Measurements from ENCODE around the gene CD8B.
A peak's percentile ranks its signal among the peaks of the same experiment; 100 is the strongest.
"Not testable (repeated sequence)": the region's sequence is repeated elsewhere in the genome, so short reads cannot be mapped to it uniquely, and the experiment has no call there.

Gene CD8B

DNA sequence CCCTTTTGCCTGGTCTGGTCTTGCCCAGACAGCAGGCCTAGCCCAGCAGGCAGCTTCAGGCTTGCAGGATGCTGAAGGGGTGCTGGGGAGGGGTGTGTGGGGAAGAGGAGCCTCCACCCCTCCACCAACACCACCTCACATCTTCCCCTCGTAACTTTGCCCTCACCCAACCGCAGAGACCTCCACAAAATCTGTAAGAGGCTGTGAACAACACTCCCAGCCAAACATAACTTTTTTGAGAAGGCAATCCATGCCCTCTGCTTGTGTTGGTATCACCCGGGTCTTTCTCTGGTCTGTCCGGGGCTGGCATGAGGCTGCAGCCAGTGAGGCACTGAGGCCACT lies 26.2 kb downstream of the CD8B start:
- FAIRE-seq: not testable (repeated sequence)

- FAIRE-seq: no peak
Measured at GRCh38 chr2:86833315-86833714, 28.4 kb downstream of the CD8B start.

DNA sequence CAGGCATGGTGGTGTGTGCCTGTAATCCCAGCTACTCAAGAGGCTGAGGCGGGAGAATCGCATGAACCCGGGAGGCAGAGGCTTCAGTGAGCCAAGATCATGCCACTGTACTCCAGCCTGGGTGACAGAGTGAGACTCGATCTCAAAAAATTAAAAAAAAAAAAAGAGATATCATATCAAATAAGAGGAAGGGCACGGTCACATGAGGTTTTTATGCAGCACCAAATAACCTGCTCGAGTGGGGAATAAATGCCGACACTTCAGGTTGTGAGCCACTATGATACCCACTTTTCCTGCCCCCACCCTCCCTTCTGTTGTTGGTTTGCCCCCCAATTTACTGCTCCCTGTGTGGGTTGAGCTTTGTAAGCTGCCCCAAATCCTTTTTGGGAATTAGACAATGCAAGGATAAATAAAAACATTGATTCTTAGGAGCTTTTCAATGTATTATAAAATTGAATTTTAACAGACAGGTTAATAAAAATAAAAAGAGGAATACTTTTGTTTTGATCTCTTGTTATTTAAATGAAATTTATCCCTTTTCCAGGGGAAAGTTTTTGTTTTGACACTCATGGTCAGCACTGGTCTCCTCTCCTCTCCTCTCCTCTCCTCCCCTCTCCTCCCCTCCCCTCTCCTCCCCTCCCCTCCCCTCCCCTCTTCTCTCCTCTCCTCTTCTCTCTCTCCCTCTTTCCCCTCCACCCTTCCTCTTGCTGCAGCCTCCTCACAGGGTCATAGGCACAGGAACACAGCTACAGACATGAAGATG lies 29.2 kb downstream of the CD8B start:
- no peak for FAIRE-seq

- FAIRE-seq: no peak
Measured at GRCh38 chr2:86831537-86831936, 30.1 kb downstream of the CD8B start.

- FAIRE-seq: no peak
Measured at GRCh38 chr2:86826951-86827350, 34.7 kb downstream of the CD8B start.

DNA sequence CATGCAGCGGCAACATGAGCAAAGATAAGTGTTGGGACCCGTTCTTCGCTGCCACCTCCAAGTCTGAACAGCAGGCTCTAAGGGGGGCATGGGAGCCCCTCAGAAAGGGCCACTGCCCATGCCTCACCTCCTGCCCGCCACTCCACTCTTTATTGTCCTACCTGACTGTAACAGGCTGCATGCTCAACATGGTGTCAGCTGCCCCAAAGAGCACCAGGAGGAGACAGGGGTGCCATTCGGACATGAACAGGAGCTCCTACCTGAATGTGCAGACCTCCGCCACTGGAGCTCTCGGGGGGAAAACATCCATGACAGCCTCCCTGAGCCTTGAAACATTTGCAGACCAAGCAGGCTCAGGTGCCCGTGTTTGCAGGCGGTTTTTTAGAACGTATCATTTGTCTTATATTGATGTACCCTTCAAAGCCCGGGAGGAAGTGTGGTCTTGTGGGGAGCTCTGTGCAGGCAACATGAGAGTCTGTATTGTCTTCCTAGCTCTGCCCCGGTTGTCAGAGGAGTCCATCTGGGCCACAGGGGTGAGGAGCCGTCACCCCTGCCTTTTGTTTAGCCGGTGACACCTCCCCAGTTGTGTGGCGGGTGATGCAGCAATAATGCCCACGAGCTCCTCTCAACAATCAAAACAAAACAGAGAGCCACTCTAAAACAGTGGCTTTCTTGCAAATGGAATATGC lies 35.8 kb downstream of the CD8B start:
- FAIRE-seq: no peak

DNA sequence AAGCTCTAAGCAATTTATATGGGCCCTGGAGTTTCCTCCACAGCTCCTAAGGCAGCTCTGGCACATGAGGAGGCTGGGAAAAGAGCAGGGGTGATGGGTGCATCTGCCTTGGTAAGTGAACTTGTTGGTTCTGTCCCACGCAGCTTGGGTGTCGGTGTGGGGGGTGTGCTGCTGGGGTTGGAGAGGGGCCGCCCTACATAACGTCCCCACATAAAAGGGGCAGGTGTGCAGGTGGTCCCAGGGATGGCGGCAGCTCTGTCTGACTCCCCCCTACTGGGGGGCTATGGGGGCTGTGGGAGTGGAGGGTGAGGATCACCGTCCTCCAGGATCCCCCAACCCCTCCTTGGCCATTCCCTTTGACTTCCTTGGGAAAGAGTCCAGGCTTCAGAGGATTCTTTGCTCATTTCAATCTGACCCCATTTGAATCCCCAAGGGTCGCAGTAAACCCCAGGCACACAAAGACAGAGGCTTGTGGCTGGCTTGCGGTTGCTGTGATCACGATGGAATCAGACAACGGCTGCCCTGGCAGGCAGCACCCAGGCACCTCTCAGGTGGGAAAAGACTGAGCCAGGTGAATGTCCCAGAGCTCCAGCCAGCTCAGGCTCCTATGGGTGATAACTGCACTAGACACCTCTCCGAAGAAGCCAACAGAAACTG lies 36.5 kb downstream of the CD8B start:
- FAIRE-seq: no peak

GRCh38 chr2:86822668-86823345 lies 38.9 kb downstream of the CD8B start:
- no peak for FAIRE-seq

DNA sequence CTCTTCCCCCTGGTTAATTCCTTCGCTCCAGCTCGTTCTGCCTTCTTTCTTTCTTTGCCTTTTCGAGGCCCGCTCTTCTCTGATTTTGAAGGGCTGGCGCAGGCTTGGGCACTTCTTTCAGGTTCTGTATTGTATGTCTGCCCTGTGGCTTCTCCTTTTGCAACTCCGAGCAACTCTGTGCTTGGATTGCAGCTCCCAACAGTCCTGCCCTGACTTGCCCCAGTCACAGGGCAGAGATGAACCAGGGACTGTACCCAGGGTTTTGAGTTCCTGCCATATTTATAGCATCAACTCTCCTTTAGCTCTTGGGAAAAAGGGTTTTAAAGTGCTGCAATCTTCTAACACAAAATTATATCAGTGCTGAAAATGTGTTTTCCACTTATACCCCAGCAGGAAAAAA lies 39.8 kb downstream of the CD8B start:
- no peak for FAIRE-seq

DNA sequence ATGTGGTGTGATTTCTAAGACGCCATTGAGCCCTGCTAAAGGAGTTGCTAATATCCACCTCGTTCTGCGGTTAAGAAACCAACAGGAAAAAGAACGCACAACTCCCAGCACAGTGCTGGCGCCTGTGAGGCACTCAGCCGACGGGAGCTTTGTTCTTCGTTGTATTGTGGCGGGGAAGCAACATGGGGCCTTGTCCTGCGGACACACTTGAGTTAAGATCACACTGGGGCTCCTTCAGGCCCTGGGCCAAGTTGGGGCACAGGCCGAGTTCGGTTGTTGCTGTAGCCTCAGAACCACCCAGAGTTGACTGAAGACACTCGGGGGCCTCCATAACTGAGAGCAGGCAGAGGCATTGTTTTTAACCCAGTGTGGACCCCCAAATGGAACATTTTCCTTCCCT lies 40.4 kb downstream of the CD8B start:
- no peak for FAIRE-seq

- no peak for FAIRE-seq
Measured at GRCh38 chr2:86818957-86819356, 42.7 kb downstream of the CD8B start.

- no peak for FAIRE-seq
Measured at GRCh38 chr2:86818114-86818801, 43.4 kb downstream of the CD8B start.

- no peak for FAIRE-seq
Measured at GRCh38 chr2:86815611-86816010, 46.1 kb downstream of the CD8B start.

GRCh38 chr2:86809481-86810121 lies 52.1 kb downstream of the CD8B start:
- FAIRE-seq: no peak

DNA sequence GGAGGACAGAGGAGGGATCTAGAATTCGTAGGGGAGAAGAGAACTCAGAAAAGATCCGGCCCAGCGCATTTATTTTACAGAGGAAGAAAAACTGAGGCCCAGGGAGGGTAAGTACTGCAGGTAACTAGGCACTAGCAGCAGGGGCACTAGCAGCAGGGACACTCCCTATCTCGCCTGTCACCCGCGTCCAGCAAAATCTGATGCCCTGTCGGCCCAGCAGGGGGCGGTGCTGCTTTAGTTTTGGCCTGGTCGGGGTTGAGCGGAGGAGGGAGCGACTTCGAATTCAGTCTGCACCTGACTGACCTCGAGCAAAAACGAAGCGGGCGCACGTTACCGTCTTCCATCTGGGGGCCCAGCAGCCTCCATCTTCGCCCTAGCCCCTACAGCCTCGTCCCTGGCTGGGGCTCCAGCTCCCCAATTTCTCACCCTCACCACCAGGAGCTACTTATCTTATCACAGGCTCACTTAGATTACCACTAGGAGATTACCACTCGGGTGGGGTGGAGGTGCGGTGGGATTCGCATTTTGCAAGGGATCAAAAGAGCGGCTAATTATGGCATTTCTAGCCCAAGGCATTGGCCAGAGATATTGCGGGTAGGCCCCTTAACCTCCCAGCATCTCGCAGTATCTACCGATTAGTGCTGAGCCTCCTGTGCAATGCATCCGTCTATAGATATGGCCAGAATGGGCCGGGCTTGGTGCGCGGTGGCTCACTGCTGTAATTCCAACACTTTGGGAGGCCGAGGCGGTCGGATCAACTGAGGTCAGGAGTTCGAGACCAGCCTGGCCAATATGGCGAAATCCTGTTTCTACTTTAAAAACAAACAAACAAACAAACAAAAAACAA lies 53.1 kb downstream of the CD8B start:
- peak; percentile 64 for FAIRE-seq

- no peak for FAIRE-seq
Measured at GRCh38 chr2:86807468-86808275, 54.0 kb downstream of the CD8B start.

- FAIRE-seq: no peak
Measured at GRCh38 chr2:86807133-86807467, 54.6 kb downstream of the CD8B start.

DNA sequence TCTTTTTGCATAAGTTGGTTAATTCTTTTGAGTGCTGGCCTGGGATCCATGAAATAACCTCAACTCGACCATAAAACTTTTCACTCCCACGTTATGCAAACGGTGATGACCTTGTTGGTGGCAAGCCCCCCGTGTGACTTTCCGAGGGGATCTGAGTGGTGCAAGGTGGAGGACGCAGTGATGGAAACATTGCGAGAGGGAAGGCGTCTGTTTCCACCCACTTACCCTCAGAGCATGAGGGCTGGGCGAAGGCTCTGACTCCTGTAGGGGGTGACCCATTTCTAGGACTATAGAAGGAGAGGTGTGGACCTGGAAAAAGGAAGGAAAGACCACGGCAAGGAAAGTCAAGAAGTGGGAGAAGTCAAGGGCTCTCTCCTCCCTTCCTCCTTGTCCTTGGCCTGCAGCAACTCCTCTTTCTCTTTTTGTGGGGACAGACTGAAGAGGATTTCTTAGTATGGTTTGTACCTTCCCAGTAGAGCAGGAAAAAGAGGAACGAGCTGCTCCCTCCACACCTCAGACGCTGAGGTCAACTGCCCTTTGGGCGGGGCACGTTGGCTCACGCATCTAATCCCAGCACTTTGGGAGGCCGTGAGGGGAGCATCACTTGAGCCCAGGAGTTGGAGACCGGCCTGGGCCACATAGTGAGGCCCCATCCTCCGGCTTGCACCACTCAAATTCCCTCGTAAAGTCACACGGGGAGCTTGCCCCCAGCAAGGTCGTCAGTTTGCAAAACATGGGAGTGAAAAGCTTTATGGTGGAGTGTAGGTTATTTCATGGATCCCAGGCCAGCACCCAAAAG lies 55.4 kb downstream of the CD8B start:
- no peak for FAIRE-seq

DNA sequence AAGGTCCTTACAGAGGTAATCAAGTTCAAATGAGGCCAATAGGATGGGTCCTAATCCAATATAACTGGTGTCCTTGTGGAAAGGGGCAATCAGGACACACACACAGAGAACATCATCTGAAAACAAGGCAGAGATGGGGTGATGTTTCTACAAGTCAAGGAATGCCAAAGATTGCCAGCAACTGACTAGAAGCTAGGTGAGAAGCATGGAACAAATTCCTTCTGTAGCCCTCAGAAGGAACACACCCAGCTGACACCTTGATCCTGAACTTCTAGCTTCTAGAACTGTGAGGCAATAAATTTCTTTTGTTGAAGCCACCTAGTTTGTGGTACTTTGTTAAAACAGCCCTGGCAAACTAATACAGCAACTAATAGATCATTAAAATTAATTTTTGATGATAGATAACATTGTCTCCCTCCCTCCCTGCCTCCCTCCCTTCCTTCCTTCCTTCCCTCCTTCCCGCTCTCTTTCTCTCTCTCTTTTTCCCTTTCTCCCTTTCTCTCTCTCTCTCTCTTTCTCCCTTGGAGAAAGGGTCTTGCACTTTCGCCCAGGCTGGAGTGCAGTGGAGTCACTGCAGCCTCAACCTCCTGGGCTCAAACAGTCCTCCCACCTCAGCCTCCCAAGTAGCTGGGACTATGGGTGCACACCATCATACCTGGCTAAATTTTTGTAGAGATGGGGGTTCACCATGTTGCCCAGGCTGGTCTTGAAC lies 60.7 kb downstream of the CD8B start:
- no peak for FAIRE-seq
